Activated CD4-positive, alpha-beta T cell treated with anti-CD3 and anti-CD28 coated beads for 4 hours (primary cell): Measurements from ENCODE around the gene PKNOX1.
A peak's percentile ranks its signal among the peaks of the same experiment; 100 is the strongest.
"Not testable (repeated sequence)": the region's sequence is repeated elsewhere in the genome, so short reads cannot be mapped to it uniquely, and the experiment has no call there.

Source experiments
- DNase-seq, 2 donors: peaks; one replicate each; pipeline ENCODE4 v3.0.0-alpha.2; 2020

The PKNOX1 gene

DNA sequence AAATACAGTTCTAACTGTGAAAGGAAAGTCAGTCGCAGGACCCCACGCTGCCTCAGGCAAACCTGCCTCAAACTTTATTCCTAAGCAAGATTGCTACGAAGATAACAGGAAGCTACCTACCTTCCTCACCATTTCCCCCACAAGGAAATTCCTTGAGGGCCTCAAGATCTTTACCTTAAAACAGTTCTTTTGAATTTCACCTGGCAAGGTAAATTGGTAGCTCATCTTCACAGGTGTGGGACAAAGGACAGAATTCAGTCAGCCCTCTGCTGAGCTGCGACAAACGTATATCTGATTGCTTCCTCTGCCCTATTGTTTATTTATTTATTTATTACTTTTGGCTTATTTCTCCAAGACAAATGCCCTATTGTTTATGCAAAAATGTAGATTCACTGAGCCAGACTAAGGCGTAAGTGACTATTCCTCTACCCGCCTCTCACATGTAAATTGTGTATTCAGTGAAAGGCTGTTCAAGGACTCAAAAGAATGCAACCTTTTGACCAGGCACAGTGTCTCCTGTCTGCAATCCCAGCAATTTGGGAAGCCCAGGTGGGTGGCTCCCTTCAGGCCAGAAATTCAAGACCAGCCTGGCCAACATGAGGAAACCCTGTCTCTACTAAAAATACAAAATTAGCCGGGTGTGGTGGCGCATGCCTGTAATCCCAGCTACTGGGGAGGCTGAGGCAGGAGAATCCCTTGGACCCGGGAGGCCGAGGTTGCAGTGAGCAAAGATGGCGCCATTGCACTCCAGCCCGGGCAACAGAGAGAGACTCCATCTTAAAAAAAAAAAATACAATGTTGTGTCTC is 17.3 kb upstream of the PKNOX1 start:
- DNase-seq: no peak

DNA sequence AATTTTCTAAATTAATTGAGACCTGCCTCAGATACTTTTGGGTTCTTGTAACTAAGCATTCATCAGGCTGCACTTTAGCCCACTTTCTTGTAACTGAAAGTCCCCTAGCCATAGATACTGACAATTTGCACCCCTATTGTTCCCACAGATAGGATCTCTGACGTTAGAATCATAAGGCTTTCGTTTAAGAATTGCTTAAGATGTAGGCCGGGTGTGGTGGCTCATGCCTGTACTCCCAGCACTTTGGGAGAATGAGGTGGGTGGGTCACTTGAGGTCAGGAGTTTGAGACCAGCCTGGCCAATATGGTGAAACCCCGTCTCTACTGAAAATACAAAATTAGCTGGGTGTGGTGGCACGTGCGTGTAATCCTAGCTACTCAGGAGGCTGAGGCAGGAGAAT is 16.2 kb upstream of the PKNOX1 start:
- DNase-seq: not testable (repeated sequence)

DNA sequence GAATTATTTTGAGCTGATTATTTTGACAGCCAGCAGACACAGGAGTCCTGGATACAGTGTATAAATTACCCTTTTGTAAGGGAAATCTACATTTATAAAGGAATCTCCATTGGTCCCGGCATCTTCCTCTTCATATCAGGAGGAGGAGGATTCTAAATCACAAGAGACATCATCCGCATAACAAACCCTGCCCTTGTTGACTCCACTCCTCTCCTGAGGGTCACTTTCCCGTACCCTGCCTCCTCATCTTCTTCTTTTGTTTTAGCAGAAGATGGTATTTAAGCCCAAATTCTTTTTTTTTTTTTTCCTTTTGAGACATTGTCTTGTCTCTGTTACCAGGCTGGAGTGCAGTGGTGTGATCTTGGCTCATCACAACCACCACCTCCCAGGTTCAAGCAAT is 14.6 kb upstream of the PKNOX1 start:
- no peak for DNase-seq

DNA sequence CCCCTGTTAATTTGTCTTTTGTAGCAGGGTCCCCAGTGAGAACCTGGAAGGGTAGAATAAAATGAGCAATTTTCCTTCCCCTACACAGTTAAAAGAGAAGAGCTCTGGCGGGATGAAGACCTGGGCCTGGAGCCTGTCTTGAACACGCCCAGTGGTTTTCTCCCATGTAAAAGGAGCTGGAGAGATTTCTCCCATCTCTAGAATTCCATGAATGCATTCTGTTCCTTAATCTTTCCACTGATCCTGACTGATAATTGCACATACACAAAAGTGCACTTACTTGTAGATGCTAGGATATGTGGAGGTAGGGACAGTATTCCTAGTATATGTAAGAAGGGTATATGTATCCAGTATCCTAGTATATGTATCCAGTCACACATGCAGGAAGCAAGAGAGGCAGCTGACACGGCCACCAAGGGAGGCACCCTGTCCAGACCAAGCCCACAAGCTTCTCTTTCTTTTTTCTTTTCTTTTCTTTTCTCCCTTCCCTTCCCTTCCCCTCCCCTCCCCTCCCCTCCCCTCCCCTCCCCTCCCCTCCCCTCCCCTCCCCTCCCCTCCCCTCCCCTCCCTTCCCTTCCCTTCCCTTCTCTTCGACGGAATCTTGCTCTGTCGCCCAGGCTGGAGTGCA is 11.9 kb upstream of the PKNOX1 start:
- DNase-seq: no peak

DNA sequence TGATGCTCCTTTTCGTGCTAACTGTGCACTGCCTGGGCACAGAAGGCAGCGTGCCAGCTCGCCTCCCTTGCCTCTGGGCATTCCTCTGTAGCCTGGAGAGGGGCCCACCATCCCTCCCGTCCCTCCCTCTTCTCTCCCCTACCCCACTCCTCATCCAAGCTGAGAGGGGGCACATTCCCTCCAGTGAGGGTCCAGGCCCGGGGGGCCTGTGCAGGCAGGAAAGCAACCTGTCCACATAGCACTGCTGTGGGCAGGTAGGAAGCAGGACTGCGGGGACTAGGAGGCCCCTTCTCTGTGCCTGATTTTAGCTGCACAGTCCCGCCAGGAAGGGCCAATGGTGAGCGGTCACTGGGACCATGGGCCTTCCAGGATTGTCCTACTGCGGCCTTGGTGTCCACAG is 10.3 kb upstream of the PKNOX1 start:
- no peak for DNase-seq

GRCh38 chr21:42964546-42965210 is 9.7 kb upstream of the PKNOX1 start:
- DNase-seq: no peak

GRCh38 chr21:42965211-42965560 is 9.2 kb upstream of the PKNOX1 start:
- no peak for DNase-seq

DNA sequence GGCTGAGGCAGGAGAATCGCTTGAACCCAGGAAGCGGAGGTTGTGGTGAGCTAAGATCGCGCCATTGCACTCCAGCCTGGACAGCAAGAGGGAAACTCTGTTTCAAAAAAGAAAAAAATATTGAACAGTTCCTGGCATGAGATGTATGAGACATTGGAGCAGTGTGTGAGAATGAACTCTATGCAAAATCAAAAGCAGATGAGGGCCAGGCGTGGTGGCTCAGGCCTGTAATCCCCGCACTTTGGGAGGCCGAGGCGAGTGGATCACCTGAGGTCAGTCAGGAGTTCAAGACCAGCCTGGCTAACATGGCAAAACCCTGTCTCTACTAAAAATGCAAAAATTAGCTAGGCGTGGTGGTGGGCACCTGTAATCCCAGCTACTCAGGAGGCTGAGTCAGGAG is 6.7 kb upstream of the PKNOX1 start:
- not testable (repeated sequence) for DNase-seq

DNA sequence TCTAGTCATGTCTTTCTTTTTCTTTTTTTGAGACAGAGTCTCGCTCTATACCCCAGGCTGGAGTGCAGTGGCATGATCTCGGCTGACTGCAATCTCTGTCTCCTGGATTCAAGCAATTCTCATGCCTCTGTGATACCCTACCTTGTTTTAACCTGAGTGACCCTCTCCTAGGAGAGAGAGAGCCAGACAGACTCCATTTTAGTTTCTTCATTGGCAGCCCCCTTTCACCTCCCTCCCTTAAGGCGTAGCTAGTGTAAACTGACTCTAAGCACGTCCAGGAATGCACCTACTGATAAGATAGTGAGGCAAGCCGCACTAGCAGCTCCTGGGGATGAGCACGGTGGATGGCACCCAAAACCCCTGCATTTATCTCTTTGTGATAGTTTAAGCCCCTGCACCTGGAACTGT is 5.2 kb upstream of the PKNOX1 start:
- DNase-seq: no peak

- DNase-seq: no peak
These were observed 3.3 kb upstream of the PKNOX1 start for GRCh38 chr21:42970946-42971653.

DNA sequence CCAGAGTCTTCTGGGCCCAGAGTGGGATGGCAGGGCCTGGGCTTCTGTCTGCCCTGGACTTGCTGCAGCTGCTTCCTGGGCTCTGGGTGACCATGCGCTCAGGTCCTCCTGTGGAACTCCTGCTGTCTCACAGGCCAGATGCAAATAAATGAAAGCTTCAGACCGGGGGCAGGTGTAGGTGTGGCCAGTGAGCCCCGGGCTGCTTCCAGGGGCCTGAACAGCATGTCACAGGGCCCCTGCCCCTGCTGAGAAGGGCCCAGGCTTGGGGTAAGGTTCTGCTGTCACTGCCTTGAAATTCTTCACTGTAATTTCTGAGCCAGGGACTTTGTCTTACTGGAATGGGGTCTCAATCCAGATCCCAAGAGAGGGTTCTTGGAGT is 2.5 kb upstream of the PKNOX1 start:
- DNase-seq: no peak

- peak; percentile 1 to 7 for DNase-seq
These were observed 912 bp upstream of the PKNOX1 start for GRCh38 chr21:42973309-42973990.

DNA sequence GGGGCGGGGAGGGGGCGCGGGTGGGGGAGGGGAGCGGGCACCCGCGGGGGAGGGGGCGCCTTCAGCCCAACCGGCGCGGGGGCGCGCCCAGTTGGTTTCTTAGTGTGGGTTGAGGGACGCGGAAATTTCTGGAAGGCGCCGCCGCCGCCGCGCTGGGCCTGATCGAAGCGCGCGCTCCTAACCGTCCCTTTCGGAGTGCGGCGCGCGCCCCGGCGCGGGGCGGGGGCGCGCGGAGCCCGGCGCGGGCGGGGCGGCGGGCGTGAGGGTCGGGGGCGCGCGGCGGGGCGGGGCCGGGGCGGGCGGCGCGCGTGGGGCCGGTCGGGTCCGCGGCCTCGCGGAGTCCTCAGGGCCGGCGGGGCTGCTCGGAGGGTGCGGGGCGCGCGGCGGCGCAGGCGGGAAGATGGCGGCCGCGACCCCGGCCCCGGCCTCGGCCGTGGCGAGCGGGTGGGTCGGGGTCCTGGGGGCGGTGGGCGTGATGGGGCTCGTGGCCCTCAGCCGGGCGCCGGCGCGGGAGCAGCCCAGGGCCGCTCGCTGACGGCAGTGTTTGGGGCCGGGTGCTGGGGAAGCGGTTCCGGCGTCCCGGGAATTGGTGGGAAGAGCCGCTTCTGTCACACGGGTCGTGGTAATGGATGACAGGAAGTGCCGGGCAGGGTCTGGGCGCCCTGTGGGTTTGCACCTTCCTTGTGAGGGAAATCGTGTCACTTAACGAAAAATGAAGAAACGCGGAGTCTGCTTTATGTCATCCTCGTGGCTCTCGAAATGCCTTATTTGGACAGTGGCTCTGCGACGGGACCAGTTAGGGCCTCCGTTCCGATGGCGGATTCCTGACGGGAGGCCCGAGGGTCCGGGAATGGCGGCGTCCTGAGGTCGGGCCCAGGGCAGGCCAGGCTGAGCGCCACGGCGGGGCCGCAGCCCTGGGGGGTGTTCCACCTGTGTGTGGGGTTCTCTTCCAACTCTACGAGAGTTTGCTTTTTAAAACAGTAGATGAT is 764 bp downstream of the PKNOX1 start:
- peak; percentile 70 to 79 for DNase-seq

GRCh38 chr21:42975886-42976608 is 1.7 kb downstream of the PKNOX1 start:
- no peak for DNase-seq

GRCh38 chr21:42980312-42981213 is 6.2 kb downstream of the PKNOX1 start:
- no peak for DNase-seq

DNA sequence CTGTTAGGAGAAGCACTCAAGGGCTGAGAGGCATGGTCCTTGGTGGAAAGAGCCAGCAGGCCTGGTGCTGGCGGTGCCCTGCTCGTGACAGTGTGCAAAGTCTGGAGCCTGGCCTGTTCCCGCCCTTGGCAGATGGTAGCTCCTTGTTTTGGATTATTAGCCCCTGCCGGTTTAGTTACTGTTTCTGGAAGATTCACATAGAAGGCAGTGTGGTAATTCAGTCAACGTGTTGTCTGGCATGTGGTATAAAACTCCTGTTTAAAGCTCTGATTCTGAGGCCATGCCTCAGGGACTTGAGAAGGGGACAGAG is 6.8 kb downstream of the PKNOX1 start:
- DNase-seq: no peak

DNA sequence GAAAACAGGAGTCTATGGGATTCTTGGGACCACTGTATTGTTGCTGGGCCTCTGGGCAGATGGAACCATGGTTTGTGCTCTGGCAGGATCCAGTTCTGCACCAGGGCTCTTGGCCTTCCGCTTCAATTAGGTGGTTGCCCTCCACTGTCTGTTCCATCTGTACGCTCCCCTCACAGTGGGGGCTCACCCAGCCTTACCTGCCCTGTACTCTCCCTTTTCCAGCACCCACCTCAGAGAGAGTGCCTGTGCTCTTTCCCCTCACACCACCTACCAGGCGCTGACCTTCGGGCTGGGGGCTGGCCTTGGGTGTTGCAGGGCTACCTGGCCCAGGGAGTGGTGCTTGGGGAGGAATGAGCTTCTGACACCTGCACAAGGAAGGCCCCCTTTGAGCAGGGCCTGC is 7.5 kb downstream of the PKNOX1 start:
- DNase-seq: no peak

- no peak for DNase-seq
These were observed 8.7 kb downstream of the PKNOX1 start for GRCh38 chr21:42983103-42983502.

GRCh38 chr21:42983869-42984268 is 9.5 kb downstream of the PKNOX1 start:
- DNase-seq: no peak
